SK-N-SH (cell line): Measurements from ENCODE around the gene ZSCAN16. TPM values are rescaled to one million over a fixed set of nuclear protein-coding genes. Genes with fewer than 3 reads are reported as not detected.

Experiments
- CTCF ChIA-PET: fragments of 300-600, 350-600 bp; formaldehyde crosslinking; extraction: SDS; loops from one replicate; lab custom pipeline; 2021; lab: Yijun Ruan, JAX
- POLR2A ChIA-PET: fragments of 350-600 bp; sonication (Branson Sonifier 250); formaldehyde crosslinking; extraction: SDS; loops from one replicate; lab custom pipeline; 2020; ENCODE audit warnings: antibody characterized with exemption, inconsistent platforms; lab: Yijun Ruan, JAX
- DNase-seq: peaks from one replicate; pipeline ENCODE4 v3.0.0; 2012
- H2AFZ ChIP-seq: fragments of 200-600 bp; sonication (generic); 2 replicates; pipeline ENCODE4 v1.8.1; 2016; ENCODE audit warnings: antibody characterized with exemption, mild to moderate bottlenecking, low read depth
- H3F3A ChIP-seq: fragments of 200-600 bp; sonication (generic); replicated peaks from 2 replicates; pipeline ENCODE3; 2016; ENCODE audit warnings: antibody characterized with exemption, mild to moderate bottlenecking; ENCODE audit not compliant: insufficient read depth
- H3K27ac ChIP-seq, 2 experiments: fragments of 200-500 bp in 1 of 2; fragments of 200-600 bp in 1 of 2; sonication (Bioruptor generic) in 1 of 2; sonication (generic), shearing (Covaris generic) in 1 of 2; 2 replicates each; pipeline versions ENCODE4 v1.5.1 to v1.6.1; 2014 to 2016; ENCODE audit warnings: low read depth in 2 of 2, inconsistent platforms in 1 of 2, low read length in 1 of 2, mild to moderate bottlenecking in 1 of 2, mixed read lengths in 1 of 2
- H3K27me3 ChIP-seq: fragments of 200-600 bp; sonication (generic), shearing (Covaris generic); 2 replicates; pipeline ENCODE4 v1.6.1; 2016; ENCODE audit warnings: mixed run types; ENCODE audit not compliant: insufficient read depth
- H3K36me3 ChIP-seq, 2 experiments: fragments of 200-500 bp in 1 of 2; fragments of 200-600 bp in 1 of 2; sonication (Bioruptor generic) in 1 of 2; sonication (generic) in 1 of 2; replicated peaks in 1 of 2; 2 replicates each; pipeline versions ENCODE3 to v1.5.1; 2014 to 2016; ENCODE audit warnings: low read length in 1 of 2, mild to moderate bottlenecking in 1 of 2; ENCODE audit not compliant: insufficient read depth in 2 of 2, control insufficient read depth in 1 of 2
- H3K4me1 ChIP-seq, 2 experiments: fragments of 200-500 bp in 1 of 2; fragments of 200-600 bp in 1 of 2; sonication (Bioruptor generic) in 1 of 2; sonication (generic), shearing (Covaris generic) in 1 of 2; 2 replicates each; pipeline versions ENCODE4 v1.5.1 to v1.6.1; 2014 to 2016; ENCODE audit warnings: low read depth in 1 of 2, low read length in 1 of 2, mixed run types in 1 of 2; ENCODE audit not compliant: insufficient read depth in 2 of 2, control insufficient read depth in 1 of 2
- H3K4me2 ChIP-seq: fragments of 200-600 bp; sonication (generic), shearing (Covaris generic); 2 replicates; pipeline ENCODE4 v1.6.1; 2017; ENCODE audit warnings: mixed run types
- H3K4me3 ChIP-seq, 2 experiments: fragments of 200-500 bp in 1 of 2; fragments of 200-600 bp in 1 of 2; sonication (Bioruptor generic) in 1 of 2; sonication (generic), shearing (Covaris generic) in 1 of 2; 2 replicates each; pipeline versions ENCODE4 v1.5.1 to v1.8.1; 2014 to 2016; ENCODE audit warnings: low read depth in 2 of 2, inconsistent platforms in 1 of 2, low read length in 1 of 2, mild to moderate bottlenecking in 1 of 2, mixed read lengths in 1 of 2, moderate library complexity in 1 of 2
- H3K79me2 ChIP-seq: fragments of 200-600 bp; sonication (generic); 2 replicates; pipeline ENCODE4 v1.8.1; 2017; ENCODE audit warnings: mild to moderate bottlenecking; ENCODE audit not compliant: insufficient read depth
- H3K9ac ChIP-seq: fragments of 200-600 bp; sonication (generic); 2 replicates; pipeline ENCODE4 v1.6.1; 2017; ENCODE audit warnings: mixed run types
- H3K9me2 ChIP-seq: fragments of 200-600 bp; sonication (generic); 2 replicates; pipeline ENCODE4 v1.6.1; 2017; ENCODE audit warnings: mixed run types
- H3K9me3 ChIP-seq: fragments of 200-600 bp; sonication (generic); 2 replicates; pipeline ENCODE4 v1.6.1; 2017; ENCODE audit warnings: mixed run types, mild to moderate bottlenecking, moderate library complexity
- H4K20me1 ChIP-seq: fragments of 200-600 bp; sonication (generic); 2 replicates; pipeline ENCODE4 v1.6.1; 2017; ENCODE audit warnings: mild to moderate bottlenecking, mixed run types; ENCODE audit not compliant: insufficient read depth
- CHD2 ChIP-seq: fragments of 150-350 bp; IDR thresholded peaks from 2 replicates; pipeline ENCODE4 v1.6.1; 2018; ENCODE audit warnings: low read length; ENCODE audit not compliant: partially characterized antibody
- FOSL2 ChIP-seq: IDR thresholded peaks from 2 replicates; pipeline ENCODE4 v1.4.0; 2012; ENCODE audit warnings: low read depth, mild to moderate bottlenecking, moderate library complexity, borderline replicate concordance
- FOXM1 ChIP-seq: IDR thresholded peaks from 2 replicates; pipeline ENCODE4 v1.4.0; 2012; ENCODE audit warnings: low read depth, mild to moderate bottlenecking
- GATA2 ChIP-seq: sonication (generic); formaldehyde crosslinking; IDR thresholded peaks from 2 replicates; pipeline ENCODE4 v1.5.0; 2020; ENCODE audit warnings: mild to moderate bottlenecking, missing genetic modification reagents
- MEF2A ChIP-seq: IDR thresholded peaks from 2 replicates; pipeline ENCODE4 v1.4.0; 2012; ENCODE audit warnings: low read depth, borderline replicate concordance
- NRF1 ChIP-seq: IDR thresholded peaks from 2 replicates; pipeline ENCODE4 v1.6.1; 2012; ENCODE audit warnings: low read depth, mild to moderate bottlenecking, low read length
- RAD21 ChIP-seq: IDR thresholded peaks from 2 replicates; pipeline ENCODE4 v1.6.1; 2012; ENCODE audit warnings: mild to moderate bottlenecking, low read length
- TAF1 ChIP-seq: IDR thresholded peaks from 2 replicates; pipeline ENCODE4 v1.6.1; 2012; ENCODE audit warnings: low read depth, mild to moderate bottlenecking, low read length, moderate library complexity, borderline replicate concordance
- WGBS: methylation state at CpG from one replicate; pipeline ENCODE4 v1.1.6; 2017; ENCODE audit warnings: low lambda C conversion rate; 5-methylcytosine and 5-hydroxymethylcytosine counted together
- polyA plus RNA-seq, 3 experiments: library from polyadenylated mRNA; depleted of rRNA; stranded (reverse); fragments of >200 nt; gene quantifications; 2 replicates each; pipeline ENCODE4 v1.2.3, GENCODE V29; 2012
- TF ChIP-seq, protein P1 (sequence below): IDR thresholded peaks from 2 replicates; pipeline ENCODE4 v1.4.0; 2012; ENCODE audit warnings: low read depth, borderline replicate concordance
- TF ChIP-seq, protein P2 (sequence below): IDR thresholded peaks from 2 replicates; pipeline ENCODE4 v1.4.0; 2012; ENCODE audit warnings: low read depth, borderline replicate concordance

The ZSCAN16 gene
- polyA plus RNA-seq, 1 of the 3 experiments (the other 2 are of a cell fraction), result 3.7 TPM

DNA sequence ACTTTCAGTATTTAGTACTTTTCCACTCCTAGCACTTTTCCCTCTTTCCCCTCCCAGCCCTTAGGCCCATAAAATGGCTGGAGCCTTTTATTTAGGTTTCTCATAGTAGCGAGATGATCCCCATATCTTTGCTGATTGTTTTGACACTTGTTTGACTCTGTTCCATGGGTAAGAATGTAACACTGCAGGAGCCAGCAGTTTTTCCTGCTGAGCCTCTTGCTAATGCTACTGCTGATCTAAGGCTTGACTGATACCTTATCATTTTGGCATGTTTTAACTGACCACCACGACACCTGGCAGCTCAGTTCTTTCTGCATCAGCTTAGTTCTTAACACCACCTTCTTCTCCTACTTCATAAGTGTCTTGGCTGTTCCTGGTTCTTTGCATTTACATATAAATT is 46.9 kb downstream of the ZSCAN16 start:
- ChIA-PET POLR2A (no interaction called here), CTCF (no interaction called here)
- no peak for DNase-seq
- Histone ChIP-seq H3K79me2 (no peaks in the 10 kb centered on the region), H3K27me3 (no peaks in the 10 kb centered on the region), H2AFZ (no peak overlapping the region), H3K27ac (no peak overlapping the region), H3K9me3 (no peaks in the 10 kb centered on the region), H3K4me2 (no peak overlapping the region), H4K20me1 (no peaks in the 10 kb centered on the region), H3K36me3 (no peaks in the 10 kb centered on the region), H3K4me1 (no peaks in the 10 kb centered on the region), H3F3A (peaks cover 5% of the 10 kb centered on the region), H3K9ac (no peak overlapping the region), H3K9me2 (no peaks in the 10 kb centered on the region), H3K4me3 (no peak overlapping the region)
- TF ChIP-seq, protein P1, sequence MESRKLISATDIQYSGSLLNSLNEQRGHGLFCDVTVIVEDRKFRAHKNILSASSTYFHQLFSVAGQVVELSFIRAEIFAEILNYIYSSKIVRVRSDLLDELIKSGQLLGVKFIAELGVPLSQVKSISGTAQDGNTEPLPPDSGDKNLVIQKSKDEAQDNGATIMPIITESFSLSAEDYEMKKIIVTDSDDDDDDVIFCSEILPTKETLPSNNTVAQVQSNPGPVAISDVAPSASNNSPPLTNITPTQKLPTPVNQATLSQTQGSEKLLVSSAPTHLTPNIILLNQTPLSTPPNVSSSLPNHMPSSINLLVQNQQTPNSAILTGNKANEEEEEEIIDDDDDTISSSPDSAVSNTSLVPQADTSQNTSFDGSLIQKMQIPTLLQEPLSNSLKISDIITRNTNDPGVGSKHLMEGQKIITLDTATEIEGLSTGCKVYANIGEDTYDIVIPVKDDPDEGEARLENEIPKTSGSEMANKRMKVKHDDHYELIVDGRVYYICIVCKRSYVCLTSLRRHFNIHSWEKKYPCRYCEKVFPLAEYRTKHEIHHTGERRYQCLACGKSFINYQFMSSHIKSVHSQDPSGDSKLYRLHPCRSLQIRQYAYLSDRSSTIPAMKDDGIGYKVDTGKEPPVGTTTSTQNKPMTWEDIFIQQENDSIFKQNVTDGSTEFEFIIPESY, result no peak
- no peak for TF ChIP-seq FOXM1
- no peak for TF ChIP-seq RAD21
- TF ChIP-seq TAF1, result no peak
- WGBS, result 55% methylated on average over 2 of the region's 2 CpGs

DNA sequence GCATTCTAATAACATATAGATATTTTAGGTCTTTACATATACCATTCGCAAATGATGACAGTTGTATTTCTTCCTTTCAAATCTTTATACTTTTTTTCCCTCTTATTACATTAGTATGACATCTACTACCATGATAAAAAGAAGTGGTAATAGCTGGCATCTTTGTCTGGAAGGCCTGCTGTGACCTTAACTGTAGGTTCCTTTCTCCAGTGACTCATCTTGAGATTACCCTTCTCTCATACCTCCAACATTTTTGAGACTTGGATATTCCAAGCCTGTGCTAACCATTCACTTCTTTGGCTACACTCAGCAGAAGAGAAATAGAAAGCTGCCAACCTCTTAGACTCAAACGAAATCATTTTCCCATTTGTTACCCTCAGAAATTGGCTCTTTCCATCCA is 47.6 kb downstream of the ZSCAN16 start:
- Histone ChIP-seq H3K27me3 (no peaks in the 10 kb centered on the region), H3K9ac (no peak overlapping the region), H3K9me3 (no peaks in the 10 kb centered on the region), H2AFZ (no peak overlapping the region), H4K20me1 (no peaks in the 10 kb centered on the region), H3K4me1 (no peaks in the 10 kb centered on the region), H3K36me3 (no peaks in the 10 kb centered on the region), H3K4me2 (no peak overlapping the region), H3F3A (peaks cover 5% of the 10 kb centered on the region), H3K9me2 (no peaks in the 10 kb centered on the region), H3K27ac (no peak overlapping the region), H3K4me3 (no peak overlapping the region), H3K79me2 (no peaks in the 10 kb centered on the region)
- no peak for DNase-seq
- ChIA-PET CTCF (no interaction called here), POLR2A (interaction anchor here (1.4 kb wide), 1 partner anchor 10 kb away, joined by 3 read pairs; no protein-coding TSS in a partner anchor)
- no peak for TF ChIP-seq GATA2
- 72% methylated on average over 2 of the region's 2 CpGs for WGBS

DNA sequence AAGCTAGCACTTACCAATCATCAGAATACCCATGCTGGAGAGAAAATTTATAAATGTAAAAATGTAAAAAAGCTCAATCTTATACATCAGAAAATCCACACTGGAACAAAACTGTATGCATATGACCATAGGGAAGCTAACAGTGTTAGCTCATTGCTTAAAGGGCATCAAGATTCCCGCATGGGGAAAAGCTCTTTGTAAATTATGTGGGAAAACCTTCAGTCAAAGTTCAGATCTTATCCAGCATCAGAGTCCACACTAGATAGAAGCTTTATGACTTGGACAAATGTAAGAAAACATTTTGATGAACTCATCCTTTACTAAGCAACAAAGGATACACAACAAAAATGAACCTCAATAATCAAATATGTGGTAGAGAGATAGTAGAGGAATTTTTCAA is 52.0 kb downstream of the ZSCAN16 start:
- ChIA-PET POLR2A (no interaction called here), CTCF (interaction anchor here (0.9 kb wide), 1 partner anchor 27 kb away, joined by 3 read pairs; no protein-coding TSS in a partner anchor)
- Histone ChIP-seq H3K4me2 (no peak overlapping the region), H2AFZ (no peak overlapping the region), H3K4me3 (no peak overlapping the region), H3K79me2 (no peaks in the 10 kb centered on the region), H3F3A (no peaks in the 10 kb centered on the region), H3K9me2 (no peaks in the 10 kb centered on the region), H3K9ac (no peak overlapping the region), H3K27me3 (no peaks in the 10 kb centered on the region), H3K36me3 (no peaks in the 10 kb centered on the region), H3K4me1 (no peaks in the 10 kb centered on the region), H3K27ac (no peak overlapping the region), H3K9me3 (no peaks in the 10 kb centered on the region), H4K20me1 (no peaks in the 10 kb centered on the region)
- 5% methylated on average over 1 of the region's 1 CpG for WGBS
- no peak for DNase-seq
- TF ChIP-seq NRF1, result no peak
- TF ChIP-seq, protein P1, result no peak
- no peak for TF ChIP-seq GATA2
- TF ChIP-seq, protein P2, sequence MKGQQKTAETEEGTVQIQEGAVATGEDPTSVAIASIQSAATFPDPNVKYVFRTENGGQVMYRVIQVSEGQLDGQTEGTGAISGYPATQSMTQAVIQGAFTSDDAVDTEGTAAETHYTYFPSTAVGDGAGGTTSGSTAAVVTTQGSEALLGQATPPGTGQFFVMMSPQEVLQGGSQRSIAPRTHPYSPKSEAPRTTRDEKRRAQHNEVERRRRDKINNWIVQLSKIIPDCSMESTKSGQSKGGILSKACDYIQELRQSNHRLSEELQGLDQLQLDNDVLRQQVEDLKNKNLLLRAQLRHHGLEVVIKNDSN, result no peak
- no peak for TF ChIP-seq MEF2A
- no peak for TF ChIP-seq FOSL2
- no peak for TF ChIP-seq CHD2
